ENCODE measurements around the gene AFF1.

DNA sequence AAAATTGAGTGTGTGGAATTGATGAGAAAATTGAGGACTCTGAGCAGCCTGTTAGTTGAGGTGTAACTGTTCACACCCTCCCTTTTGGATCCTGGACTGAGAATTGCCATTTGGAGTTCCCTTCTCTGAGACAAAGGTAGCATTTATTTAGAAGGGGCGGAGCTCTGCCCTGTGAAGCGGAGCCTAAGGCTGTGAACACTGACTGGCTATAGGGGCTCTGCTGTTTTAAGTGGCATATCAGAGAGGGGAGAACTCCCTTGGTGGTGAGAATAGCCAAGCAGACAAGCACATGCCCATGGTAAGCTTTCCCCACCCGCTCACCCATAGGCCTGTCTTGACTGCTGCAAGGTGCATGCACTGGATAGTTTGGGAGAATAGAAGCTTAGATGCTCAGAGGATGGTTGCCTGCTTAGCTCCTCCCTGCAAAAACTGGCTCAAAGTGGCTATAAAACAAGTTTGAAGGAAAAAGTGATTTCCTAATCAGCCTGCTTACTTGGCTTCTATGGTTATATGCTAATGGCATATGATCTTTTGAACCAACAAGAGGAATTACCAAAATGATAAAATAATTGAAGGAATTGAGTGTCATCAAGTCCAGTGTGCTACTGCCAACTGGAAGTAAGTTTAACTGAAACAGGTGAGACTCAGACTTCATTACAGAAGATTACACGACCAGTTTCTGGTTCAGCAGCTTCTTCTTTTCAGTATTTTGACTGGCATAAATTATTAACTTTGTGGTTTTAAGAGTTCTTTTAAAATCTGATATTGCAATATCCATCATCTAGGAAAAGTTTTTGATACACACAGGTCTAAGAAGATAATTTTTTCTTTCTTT lies 108.4 kb downstream of the AFF1 start:
- TF ChIP-seq, protein P1, sequence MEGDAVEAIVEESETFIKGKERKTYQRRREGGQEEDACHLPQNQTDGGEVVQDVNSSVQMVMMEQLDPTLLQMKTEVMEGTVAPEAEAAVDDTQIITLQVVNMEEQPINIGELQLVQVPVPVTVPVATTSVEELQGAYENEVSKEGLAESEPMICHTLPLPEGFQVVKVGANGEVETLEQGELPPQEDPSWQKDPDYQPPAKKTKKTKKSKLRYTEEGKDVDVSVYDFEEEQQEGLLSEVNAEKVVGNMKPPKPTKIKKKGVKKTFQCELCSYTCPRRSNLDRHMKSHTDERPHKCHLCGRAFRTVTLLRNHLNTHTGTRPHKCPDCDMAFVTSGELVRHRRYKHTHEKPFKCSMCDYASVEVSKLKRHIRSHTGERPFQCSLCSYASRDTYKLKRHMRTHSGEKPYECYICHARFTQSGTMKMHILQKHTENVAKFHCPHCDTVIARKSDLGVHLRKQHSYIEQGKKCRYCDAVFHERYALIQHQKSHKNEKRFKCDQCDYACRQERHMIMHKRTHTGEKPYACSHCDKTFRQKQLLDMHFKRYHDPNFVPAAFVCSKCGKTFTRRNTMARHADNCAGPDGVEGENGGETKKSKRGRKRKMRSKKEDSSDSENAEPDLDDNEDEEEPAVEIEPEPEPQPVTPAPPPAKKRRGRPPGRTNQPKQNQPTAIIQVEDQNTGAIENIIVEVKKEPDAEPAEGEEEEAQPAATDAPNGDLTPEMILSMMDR (IDR thresholded peaks at IDR 0.05), result no peak
- TF ChIP-seq, protein P2, sequence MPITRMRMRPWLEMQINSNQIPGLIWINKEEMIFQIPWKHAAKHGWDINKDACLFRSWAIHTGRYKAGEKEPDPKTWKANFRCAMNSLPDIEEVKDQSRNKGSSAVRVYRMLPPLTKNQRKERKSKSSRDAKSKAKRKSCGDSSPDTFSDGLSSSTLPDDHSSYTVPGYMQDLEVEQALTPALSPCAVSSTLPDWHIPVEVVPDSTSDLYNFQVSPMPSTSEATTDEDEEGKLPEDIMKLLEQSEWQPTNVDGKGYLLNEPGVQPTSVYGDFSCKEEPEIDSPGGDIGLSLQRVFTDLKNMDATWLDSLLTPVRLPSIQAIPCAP (CRISPR knock-in tag; IDR thresholded peaks at IDR 0.05), result no peak
- no peak for TF ChIP-seq NFE2L1 (CRISPR knock-in tag; IDR thresholded peaks at IDR 0.05)
- TF ChIP-seq SP1 (CRISPR knock-in tag; conservative IDR thresholded peaks at IDR 0.05), result no peak
- TF ChIP-seq, protein P3, sequence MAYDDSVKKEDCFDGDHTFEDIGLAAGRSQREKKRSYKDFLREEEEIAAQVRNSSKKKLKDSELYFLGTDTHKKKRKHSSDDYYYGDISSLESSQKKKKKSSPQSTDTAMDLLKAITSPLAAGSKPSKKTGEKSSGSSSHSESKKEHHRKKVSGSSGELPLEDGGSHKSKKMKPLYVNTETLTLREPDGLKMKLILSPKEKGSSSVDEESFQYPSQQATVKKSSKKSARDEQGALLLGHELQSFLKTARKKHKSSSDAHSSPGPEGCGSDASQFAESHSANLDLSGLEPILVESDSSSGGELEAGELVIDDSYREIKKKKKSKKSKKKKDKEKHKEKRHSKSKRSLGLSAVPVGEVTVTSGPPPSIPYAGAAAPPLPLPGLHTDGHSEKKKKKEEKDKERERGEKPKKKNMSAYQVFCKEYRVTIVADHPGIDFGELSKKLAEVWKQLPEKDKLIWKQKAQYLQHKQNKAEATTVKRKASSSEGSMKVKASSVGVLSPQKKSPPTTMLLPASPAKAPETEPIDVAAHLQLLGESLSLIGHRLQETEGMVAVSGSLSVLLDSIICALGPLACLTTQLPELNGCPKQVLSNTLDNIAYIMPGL (CRISPR knock-in tag; IDR thresholded peaks at IDR 0.05), result no peak
- TF ChIP-seq, protein P4, sequence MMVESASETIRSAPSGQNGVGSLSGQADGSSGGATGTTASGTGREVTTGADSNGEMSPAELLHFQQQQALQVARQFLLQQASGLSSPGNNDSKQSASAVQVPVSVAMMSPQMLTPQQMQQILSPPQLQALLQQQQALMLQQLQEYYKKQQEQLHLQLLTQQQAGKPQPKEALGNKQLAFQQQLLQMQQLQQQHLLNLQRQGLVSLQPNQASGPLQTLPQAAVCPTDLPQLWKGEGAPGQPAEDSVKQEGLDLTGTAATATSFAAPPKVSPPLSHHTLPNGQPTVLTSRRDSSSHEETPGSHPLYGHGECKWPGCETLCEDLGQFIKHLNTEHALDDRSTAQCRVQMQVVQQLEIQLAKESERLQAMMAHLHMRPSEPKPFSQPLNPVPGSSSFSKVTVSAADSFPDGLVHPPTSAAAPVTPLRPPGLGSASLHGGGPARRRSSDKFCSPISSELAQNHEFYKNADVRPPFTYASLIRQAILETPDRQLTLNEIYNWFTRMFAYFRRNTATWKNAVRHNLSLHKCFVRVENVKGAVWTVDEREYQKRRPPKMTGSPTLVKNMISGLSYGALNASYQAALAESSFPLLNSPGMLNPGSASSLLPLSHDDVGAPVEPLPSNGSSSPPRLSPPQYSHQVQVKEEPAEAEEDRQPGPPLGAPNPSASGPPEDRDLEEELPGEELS (CRISPR knock-in tag; IDR thresholded peaks at IDR 0.05), result no peak
- TF ChIP-seq, protein P5, sequence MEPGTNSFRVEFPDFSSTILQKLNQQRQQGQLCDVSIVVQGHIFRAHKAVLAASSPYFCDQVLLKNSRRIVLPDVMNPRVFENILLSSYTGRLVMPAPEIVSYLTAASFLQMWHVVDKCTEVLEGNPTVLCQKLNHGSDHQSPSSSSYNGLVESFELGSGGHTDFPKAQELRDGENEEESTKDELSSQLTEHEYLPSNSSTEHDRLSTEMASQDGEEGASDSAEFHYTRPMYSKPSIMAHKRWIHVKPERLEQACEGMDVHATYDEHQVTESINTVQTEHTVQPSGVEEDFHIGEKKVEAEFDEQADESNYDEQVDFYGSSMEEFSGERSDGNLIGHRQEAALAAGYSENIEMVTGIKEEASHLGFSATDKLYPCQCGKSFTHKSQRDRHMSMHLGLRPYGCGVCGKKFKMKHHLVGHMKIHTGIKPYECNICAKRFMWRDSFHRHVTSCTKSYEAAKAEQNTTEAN (CRISPR knock-in tag; IDR thresholded peaks at IDR 0.05), result no peak
- TF ChIP-seq, protein P6, sequence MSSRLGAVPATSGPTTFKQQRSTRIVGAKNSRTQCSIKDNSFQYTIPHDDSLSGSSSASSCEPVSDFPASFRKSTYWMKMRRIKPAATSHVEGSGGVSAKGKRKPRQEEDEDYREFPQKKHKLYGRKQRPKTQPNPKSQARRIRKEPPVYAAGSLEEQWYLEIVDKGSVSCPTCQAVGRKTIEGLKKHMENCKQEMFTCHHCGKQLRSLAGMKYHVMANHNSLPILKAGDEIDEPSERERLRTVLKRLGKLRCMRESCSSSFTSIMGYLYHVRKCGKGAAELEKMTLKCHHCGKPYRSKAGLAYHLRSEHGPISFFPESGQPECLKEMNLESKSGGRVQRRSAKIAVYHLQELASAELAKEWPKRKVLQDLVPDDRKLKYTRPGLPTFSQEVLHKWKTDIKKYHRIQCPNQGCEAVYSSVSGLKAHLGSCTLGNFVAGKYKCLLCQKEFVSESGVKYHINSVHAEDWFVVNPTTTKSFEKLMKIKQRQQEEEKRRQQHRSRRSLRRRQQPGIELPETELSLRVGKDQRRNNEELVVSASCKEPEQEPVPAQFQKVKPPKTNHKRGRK (CRISPR knock-in tag; IDR thresholded peaks at IDR 0.05; ENCODE audit: borderline replicate concordance), result no peak
- no peak for TF ChIP-seq ATF1 (CRISPR knock-in tag; IDR thresholded peaks at IDR 0.05)
- no peak for TF ChIP-seq ZNF671 (CRISPR knock-in tag; IDR thresholded peaks at IDR 0.05)
- TF ChIP-seq, protein P7, sequence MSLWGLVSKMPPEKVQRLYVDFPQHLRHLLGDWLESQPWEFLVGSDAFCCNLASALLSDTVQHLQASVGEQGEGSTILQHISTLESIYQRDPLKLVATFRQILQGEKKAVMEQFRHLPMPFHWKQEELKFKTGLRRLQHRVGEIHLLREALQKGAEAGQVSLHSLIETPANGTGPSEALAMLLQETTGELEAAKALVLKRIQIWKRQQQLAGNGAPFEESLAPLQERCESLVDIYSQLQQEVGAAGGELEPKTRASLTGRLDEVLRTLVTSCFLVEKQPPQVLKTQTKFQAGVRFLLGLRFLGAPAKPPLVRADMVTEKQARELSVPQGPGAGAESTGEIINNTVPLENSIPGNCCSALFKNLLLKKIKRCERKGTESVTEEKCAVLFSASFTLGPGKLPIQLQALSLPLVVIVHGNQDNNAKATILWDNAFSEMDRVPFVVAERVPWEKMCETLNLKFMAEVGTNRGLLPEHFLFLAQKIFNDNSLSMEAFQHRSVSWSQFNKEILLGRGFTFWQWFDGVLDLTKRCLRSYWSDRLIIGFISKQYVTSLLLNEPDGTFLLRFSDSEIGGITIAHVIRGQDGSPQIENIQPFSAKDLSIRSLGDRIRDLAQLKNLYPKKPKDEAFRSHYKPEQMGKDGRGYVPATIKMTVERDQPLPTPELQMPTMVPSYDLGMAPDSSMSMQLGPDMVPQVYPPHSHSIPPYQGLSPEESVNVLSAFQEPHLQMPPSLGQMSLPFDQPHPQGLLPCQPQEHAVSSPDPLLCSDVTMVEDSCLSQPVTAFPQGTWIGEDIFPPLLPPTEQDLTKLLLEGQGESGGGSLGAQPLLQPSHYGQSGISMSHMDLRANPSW (CRISPR knock-in tag; conservative IDR thresholded peaks at IDR 0.05; ENCODE audit: low read depth), result no peak
- no peak for TF ChIP-seq ESRRA (CRISPR knock-in tag; IDR thresholded peaks at IDR 0.05; ENCODE audit: borderline replicate concordance)
- TF ChIP-seq GABPB1 (CRISPR knock-in tag; IDR thresholded peaks at IDR 0.05), result no peak

Data from WTC11 (cell line).